ENCODE data around the gene CHRNA9.

Gene CHRNA9

GRCh38 chr4:40347472-40347871, 12.3 kb downstream of the CHRNA9 start:
- ChIA-PET CTCF (interaction anchor here (1.7 to 3.4 kb wide), 2 partner anchors 11 to 12 kb away, joined by 6 to 12 read pairs; no protein-coding TSS in a partner anchor), POLR2A (no interaction called here)
- DNase-seq (ENCODE audit: extremely low spot score), result no peak
- no peak for TF ChIP-seq CTCF (IDR thresholded peaks at IDR 0.05; ENCODE audit: control extremely low read depth, extremely low read depth, low read depth, missing control alignments)

- ChIA-PET CTCF (interaction anchor here (3.4 kb wide), 1 partner anchor 11 kb away, joined by 12 read pairs; no protein-coding TSS in a partner anchor), POLR2A (no interaction called here)
- TF ChIP-seq CTCF (IDR thresholded peaks at IDR 0.05; ENCODE audit: control extremely low read depth, extremely low read depth, low read depth, missing control alignments), result no peak
- no peak for DNase-seq (ENCODE audit: extremely low spot score)
Measured at GRCh38 chr4:40348000-40348399, 12.9 kb downstream of the CHRNA9 start.

GRCh38 chr4:40349561-40350198, 14.5 kb downstream of the CHRNA9 start:
- DNase-seq (ENCODE audit: extremely low spot score), result no peak
- TF ChIP-seq CTCF (IDR thresholded peaks at IDR 0.05; ENCODE audit: control extremely low read depth, extremely low read depth, low read depth, missing control alignments), result no peak
- ChIA-PET CTCF (interaction anchor here (1.1 kb wide), 1 partner anchor 11 kb away, joined by 3 read pairs; no protein-coding TSS in a partner anchor), POLR2A (no interaction called here)

- no peak for DNase-seq (ENCODE audit: extremely low spot score)
- TF ChIP-seq CTCF (IDR thresholded peaks at IDR 0.05; ENCODE audit: control extremely low read depth, extremely low read depth, low read depth, missing control alignments), result no peak
- ChIA-PET POLR2A (interaction anchor here (0.7 kb wide), 1 partner anchor 23 kb away, joined by 5 read pairs; no protein-coding TSS in a partner anchor), CTCF (interaction anchor here (1.1 kb wide), 1 partner anchor 12 kb away, joined by 3 read pairs; no protein-coding TSS in a partner anchor)
Measured at GRCh38 chr4:40350627-40351227, 15.6 kb downstream of the CHRNA9 start.

GRCh38 chr4:40354158-40354557, 19.0 kb downstream of the CHRNA9 start:
- ChIA-PET POLR2A (no interaction called here), CTCF (no interaction called here)
- no peak for TF ChIP-seq CTCF (IDR thresholded peaks at IDR 0.05; ENCODE audit: control extremely low read depth, extremely low read depth, low read depth, missing control alignments)
- no peak for DNase-seq (ENCODE audit: extremely low spot score)

- ChIA-PET CTCF (no interaction called here), POLR2A (no interaction called here)
- TF ChIP-seq CTCF (IDR thresholded peaks at IDR 0.05; ENCODE audit: control extremely low read depth, extremely low read depth, low read depth, missing control alignments), result no peak
- no peak for DNase-seq (ENCODE audit: extremely low spot score)
Measured at GRCh38 chr4:40355131-40355530, 20.0 kb downstream of the CHRNA9 start.

Data from GM10248 (cell line).